GM19240 (cell line): Measurements from ENCODE around the gene DEFB114.

Source experiments
- DNase-seq: peaks from one replicate; pipeline ENCODE4 v3.0.0; 2011; ENCODE audit warnings: low spot score; ENCODE audit not compliant: insufficient read length

The DEFB114 gene

DNA sequence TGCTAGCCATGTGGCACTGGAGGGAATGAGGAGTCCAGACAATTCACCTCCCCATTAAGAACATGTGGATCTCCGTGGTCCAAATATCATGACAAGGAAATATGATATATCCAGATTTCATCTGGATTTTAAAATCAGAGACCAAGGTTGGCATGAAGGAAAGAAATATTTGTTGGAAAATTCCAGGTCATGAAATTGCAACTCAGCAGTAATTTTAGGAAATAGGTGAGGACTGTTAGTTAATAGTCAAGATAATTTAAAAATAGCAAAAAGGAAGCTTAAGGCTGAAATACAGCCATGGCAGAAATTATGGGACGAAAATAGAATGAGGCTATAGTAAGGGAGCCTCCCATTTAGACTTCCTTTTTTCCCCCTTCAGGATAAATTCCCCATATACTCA is 26.9 kb downstream of the DEFB114 start:
- DNase-seq, result no peak

DNA sequence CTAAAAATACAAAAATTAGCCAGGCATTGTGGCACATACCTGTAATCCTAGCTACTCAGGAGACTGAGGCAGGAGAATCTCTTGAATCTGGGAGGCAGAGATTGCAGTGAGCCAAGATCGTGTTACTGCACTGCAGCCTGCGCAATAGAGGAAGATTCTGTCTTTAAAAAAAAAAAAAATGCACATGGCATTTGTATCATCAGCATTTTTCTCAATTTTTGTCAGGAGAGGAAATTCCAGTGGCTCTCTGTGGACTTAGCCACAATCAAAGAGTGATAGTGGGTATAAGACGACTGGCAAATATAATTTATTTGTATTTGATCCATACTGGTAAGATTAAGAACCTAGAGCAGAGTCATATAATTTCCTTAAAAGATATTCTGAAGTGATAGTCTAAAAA is 28.6 kb downstream of the DEFB114 start:
- no peak for DNase-seq

DNA sequence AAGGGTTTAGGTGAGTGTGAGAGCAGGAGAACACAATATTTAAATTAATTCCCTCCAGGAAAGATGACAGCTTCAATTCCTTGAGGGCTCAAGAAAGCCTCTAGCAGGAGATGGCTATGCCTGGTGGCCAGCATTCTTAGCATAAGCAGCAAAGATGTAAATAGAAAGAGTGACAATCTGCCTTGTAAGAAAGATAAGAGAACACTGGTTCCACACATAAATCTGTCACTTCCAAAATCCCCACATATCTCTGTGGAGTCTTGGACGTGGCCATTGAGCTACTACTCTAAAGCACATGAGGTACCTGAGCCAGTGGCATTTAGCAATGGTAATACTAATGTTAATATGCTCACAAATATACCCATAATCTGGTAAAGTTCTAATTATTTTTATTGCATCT is 29.2 kb downstream of the DEFB114 start:
- DNase-seq, result no peak

- no peak for DNase-seq
Observed at GRCh38 chr6:49933526-49933925, 30.4 kb downstream of the DEFB114 start.

- DNase-seq, result no peak
Observed at GRCh38 chr6:49929340-49929739, 34.6 kb downstream of the DEFB114 start.

GRCh38 chr6:49923826-49924225 is 40.1 kb downstream of the DEFB114 start:
- no peak for DNase-seq

- DNase-seq, result no peak
Observed at GRCh38 chr6:49919935-49920644, 43.9 kb downstream of the DEFB114 start.

GRCh38 chr6:49919261-49919660 is 44.7 kb downstream of the DEFB114 start:
- no peak for DNase-seq

DNA sequence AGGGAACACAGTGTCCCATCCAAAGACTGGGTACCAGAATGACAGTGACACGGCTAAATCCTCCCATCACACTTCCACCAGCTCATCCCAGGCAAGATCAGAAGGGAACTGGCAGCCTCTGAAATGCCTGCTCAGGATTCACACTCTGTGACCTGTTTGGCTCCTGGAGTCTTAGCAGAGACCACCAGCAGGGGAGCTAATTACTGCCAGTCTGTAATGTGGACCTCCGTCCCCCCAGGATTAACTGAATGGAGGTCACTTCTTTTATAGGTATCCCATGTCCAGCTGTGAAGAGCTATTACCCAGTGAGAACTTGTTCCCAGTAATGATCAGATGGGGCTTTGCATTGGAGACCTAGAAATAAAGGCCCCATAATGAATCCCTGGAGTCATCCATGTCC is 45.2 kb downstream of the DEFB114 start:
- no peak for DNase-seq

DNA sequence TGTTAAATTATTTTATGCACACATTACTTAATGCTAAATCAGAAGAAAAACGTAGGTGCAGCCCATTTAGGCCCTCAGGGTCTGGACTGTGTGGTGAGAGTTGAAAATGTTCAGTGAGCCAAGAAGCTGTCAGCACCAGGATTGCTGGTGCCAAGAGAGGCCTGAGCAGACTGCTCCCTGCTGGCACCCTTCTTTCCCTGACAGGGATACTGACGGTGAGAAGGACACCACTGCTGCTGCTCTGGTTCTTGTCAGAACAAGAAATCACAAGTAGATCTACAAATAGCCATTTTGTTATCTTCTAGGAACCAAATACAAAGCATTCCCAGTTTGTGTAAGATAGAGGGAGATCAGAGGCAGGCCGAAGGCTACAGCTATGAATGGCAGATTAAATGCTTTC is 48.9 kb downstream of the DEFB114 start:
- DNase-seq, result no peak

DNA sequence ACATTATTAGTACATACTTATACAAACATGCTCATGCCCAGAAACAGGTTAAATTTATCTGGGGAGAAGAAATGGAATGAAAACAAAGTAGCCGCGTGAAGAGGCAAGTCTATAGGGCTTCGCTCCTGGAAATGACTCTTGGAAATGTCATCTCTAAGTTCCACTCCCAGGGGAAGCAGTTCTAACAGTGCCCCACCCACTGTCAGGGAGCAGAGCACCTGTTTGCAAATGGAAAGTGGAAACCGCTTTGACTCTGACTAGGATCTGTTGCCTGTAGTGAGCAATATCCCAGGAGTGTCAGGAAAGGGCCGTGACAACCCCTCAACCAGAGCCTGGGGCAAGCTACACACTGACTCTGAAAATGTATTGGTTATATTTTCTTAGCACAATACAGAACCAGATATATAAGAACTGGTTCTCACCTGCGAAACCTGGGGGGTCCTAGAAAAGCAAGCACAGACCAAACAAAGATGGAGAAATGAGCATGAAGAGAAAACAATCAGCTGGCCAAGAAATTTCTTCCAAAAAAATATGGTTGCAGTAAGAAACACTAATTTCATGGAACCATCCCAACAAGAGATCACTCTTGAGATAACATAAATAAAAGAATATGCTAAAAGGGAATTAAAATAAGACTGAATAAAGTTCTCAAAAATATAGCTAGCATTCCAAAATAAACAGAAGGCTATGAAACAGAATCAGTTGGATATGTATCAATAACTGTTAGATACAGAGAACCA is 50.2 kb downstream of the DEFB114 start:
- DNase-seq, result no peak

DNA sequence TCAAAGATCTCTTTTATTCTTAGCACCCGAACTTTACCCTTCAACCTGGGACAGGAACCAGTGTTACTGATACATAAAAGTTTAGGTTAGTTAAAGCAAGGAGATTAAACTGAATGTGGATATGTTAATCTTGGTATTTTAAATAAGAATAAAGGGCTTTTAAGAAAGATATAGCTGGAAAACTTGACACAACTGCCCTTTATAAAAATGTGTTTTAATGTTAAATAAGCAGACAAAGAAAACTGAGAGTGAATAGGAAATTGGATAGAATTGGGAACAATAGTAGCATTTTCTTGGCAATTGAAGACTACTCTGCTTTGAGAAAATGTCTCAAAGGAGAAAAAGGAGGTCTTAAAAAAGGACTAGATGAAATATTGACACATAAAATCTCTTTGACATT is 51.8 kb downstream of the DEFB114 start:
- DNase-seq, result no peak

DNA sequence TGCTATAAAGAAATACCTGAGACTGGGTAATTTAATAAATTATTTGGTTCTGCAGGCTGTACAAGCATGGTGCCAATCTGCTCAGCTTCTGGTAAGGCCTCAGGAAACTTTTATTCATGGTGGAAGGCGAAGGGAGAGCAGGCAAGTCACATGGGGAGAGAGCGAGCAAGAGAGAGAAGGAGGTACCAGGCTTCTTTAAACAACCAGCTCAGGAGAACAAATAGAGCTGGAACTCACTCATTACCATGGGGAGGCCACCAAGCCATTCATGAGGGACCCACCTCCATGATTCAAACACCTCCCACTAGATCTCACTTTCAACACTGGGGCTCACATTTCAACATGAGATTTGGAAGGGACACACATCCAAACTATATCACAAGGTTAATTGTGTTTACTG is 52.7 kb downstream of the DEFB114 start:
- DNase-seq, result no peak
